Ovary (tissue), 3 donors: ENCODE data around the gene TMEM270.

ENCODE experiments used
- CTCF ChIP-seq, 3 donors: fragments of 450-650 bp in 2 of 3; fragments of 200-600 bp in 1 of 3; IDR thresholded peaks; one replicate each; pipeline versions ENCODE4 v1.5.1 to v1.8.0; 2016 to 2022; ENCODE audit warnings: antibody characterized with exemption in 3 of 3, mild to moderate bottlenecking in 1 of 3
- EP300 ChIP-seq: sonication (generic); formaldehyde crosslinking; IDR thresholded peaks from one replicate; pipeline ENCODE4 v1.6.1; 2017; ENCODE audit warnings: antibody characterized with exemption
- POLR2A ChIP-seq: fragments of 450-650 bp; IDR thresholded peaks from one replicate; pipeline ENCODE4 v1.6.1; 2017; ENCODE audit warnings: antibody characterized with exemption, mild to moderate bottlenecking, moderate library complexity
- donor health status: DM: no; HTN: no; CAD: no.

DNA sequence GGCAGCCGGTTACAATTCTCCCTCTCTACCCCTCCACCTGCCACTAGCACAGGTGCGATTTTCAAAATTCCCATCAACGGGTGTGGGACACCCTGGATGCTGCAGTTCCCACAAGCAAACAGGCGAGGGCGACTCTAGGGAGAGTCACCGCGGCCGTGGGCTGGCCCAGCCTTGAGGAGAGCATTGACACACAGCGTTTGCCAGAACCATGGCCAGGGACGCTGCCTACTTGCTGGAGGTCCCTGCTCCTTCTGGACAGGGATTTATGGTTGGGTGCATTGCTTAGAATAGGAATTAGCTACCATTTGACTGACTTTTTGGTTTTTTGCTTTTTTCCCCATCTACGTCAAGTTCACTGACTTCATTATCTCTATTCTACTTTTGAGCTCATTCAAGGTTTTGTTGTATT lies 49.2 kb upstream of the TMEM270 start:
- TF ChIP-seq POLR2A: no peak
- TF ChIP-seq CTCF (IDR thresholded peaks at IDR 0.05): no peak
- no peak for TF ChIP-seq EP300
